Activated B cell treated with CpG ODN at 0.5 μM for 24 hours (primary cell): ENCODE measurements around the gene KCNN3. TPM values are rescaled to one million over a fixed set of nuclear protein-coding genes. Genes with fewer than 3 reads are reported as not detected.

Source experiments
- ATAC-seq: fragments of 200-7000 bp; cut with Tn5 transposase; one replicate; pipeline ENCODE4 v1.10.0; 2021; ENCODE audit warnings: low read depth, mild to moderate bottlenecking, moderate library complexity
- CTCF ChIA-PET: fragments of 350-600 bp; sonication (Branson Sonifier 250); formaldehyde crosslinking; loops from one replicate; lab custom pipeline; 2021; ENCODE audit warnings: antibody characterized with exemption; lab: Charles Lee
- POLR2A ChIA-PET: fragments of 350-600 bp; sonication (Branson Sonifier 250); formaldehyde crosslinking; loops from one replicate; lab custom pipeline; 2021; ENCODE audit warnings: antibody characterized with exemption; lab: Charles Lee
- DNase-seq: peaks from one replicate; pipeline ENCODE4 v3.0.0; 2022
- H3K27ac Mint-ChIP-seq: one replicate; pipeline ENCODE4 v1.8.0; 2020; ENCODE audit warnings: mixed read lengths
- H3K27me3 Mint-ChIP-seq: one replicate; pipeline ENCODE4 v1.8.0; 2021; ENCODE audit warnings: mixed read lengths
- H3K36me3 Mint-ChIP-seq: one replicate; pipeline ENCODE4 v1.8.0; 2021; ENCODE audit warnings: low read depth, mixed read lengths
- H3K4me1 Mint-ChIP-seq: one replicate; pipeline ENCODE4 v1.8.0; 2021; ENCODE audit warnings: mixed read lengths
- H3K4me3 Mint-ChIP-seq: one replicate; pipeline ENCODE4 v1.8.0; 2020; ENCODE audit warnings: mild to moderate bottlenecking, mixed read lengths
- H3K9me3 Mint-ChIP-seq: one replicate; pipeline ENCODE4 v1.8.0; 2020; ENCODE audit warnings: mixed read lengths
- intact Hi-C: fragments of 100-400 bp; cut with micrococcal nuclease; formaldehyde crosslinking; loops from one replicate; pipeline ENCODE4 v1.15.1; 2024
- total RNA-seq: library from RNA; stranded (reverse); gene quantifications from 2 replicates; pipeline ENCODE4 v1.2.3, GENCODE V29; 2022
- TF ChIP-seq, protein P1 (sequence below): fragments of 200-600 bp; IDR thresholded peaks from one replicate; pipeline ENCODE4 v1.8.0; 2022; ENCODE audit warnings: antibody characterized with exemption, mild to moderate bottlenecking

KCNN3 gene
- total RNA-seq, 1 donor from 2014 or later: 1.1 TPM

DNA sequence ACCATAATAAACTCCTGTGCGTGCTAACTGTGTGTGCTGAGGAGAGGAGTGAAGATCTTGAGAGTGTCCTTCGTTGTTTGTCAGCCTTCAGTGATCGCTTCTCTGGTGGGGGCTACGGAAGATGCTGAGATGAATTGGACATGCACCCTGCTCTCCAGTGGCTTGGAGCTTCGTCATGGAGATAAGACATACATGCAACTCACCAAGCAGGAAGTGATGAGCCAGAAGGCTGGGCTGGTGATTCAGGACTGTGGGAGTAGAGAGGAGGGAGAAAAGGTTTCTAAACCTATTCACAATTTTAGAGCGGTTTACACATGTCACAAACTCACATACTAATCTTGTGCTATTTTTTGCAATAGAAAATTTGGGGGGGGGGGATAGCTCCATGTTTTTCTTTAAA, 133.2 kb downstream of the KCNN3 start:
- TF ChIP-seq, protein P1, sequence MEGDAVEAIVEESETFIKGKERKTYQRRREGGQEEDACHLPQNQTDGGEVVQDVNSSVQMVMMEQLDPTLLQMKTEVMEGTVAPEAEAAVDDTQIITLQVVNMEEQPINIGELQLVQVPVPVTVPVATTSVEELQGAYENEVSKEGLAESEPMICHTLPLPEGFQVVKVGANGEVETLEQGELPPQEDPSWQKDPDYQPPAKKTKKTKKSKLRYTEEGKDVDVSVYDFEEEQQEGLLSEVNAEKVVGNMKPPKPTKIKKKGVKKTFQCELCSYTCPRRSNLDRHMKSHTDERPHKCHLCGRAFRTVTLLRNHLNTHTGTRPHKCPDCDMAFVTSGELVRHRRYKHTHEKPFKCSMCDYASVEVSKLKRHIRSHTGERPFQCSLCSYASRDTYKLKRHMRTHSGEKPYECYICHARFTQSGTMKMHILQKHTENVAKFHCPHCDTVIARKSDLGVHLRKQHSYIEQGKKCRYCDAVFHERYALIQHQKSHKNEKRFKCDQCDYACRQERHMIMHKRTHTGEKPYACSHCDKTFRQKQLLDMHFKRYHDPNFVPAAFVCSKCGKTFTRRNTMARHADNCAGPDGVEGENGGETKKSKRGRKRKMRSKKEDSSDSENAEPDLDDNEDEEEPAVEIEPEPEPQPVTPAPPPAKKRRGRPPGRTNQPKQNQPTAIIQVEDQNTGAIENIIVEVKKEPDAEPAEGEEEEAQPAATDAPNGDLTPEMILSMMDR: no peak
- CTCF ChIA-PET: no interaction called here
- Mint-ChIP-seq H3K4me1 (no peaks in the 10 kb centered on the region), H3K4me3 (no peak overlapping the region), H3K36me3 (no peaks in the 10 kb centered on the region), H3K27ac (no peak overlapping the region), H3K9me3 (peaks cover 2% of the 10 kb centered on the region), H3K27me3 (peaks cover 22% of the 10 kb centered on the region)
- intact Hi-C loops: no loop called here
- POLR2A ChIA-PET: interaction anchor here (0.7 kb wide), 1 partner anchor 39 kb away, joined by 10 read pairs; no protein-coding TSS in a partner anchor
- ATAC-seq: no peak
- DNase-seq: no peak

DNA sequence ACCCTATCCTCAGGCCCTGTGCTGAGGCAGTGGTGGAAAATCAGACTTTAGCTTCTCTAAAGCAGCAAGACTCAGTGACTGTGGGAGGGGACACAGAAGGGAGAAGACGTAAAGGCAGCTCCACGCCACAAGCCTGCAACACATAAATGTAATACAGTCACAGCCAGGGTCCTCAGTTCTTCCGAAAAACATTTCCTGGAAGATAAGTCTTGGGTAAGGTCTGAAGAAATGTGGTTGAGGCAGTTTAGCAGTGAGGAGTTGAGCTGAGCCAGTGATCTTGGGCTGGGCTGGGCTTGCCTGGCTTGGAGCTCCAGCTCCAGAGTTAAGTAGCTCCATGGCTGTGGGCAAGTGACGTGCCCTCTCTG, 134.3 kb downstream of the KCNN3 start:
- intact Hi-C loops: no loop called here
- ATAC-seq: no peak
- H3K36me3 Mint-ChIP-seq: no peaks in the 10 kb centered on the region
- H3K4me3 Mint-ChIP-seq: no peak overlapping the region
- CTCF ChIA-PET: no interaction called here
- POLR2A ChIA-PET: no interaction called here
- no peaks in the 10 kb centered on the region for H3K9me3 Mint-ChIP-seq
- TF ChIP-seq, protein P1: no peak
- H3K4me1 Mint-ChIP-seq: no peaks in the 10 kb centered on the region
- H3K27me3 Mint-ChIP-seq: peaks cover 21% of the 10 kb centered on the region
- H3K27ac Mint-ChIP-seq: no peak overlapping the region
- no peak for DNase-seq

GRCh38 chr1:154735061-154735803, 134.8 kb downstream of the KCNN3 start:
- H3K9me3 Mint-ChIP-seq: no peaks in the 10 kb centered on the region
- ChIA-PET CTCF (no interaction called here), POLR2A (no interaction called here)
- intact Hi-C loops: no loop called here
- no peak for DNase-seq
- TF ChIP-seq, protein P1: no peak
- peaks cover 22% of the 10 kb centered on the region for H3K27me3 Mint-ChIP-seq
- H3K4me3 Mint-ChIP-seq: no peak overlapping the region
- H3K36me3 Mint-ChIP-seq: no peaks in the 10 kb centered on the region
- H3K4me1 Mint-ChIP-seq: no peaks in the 10 kb centered on the region
- no peak overlapping the region for H3K27ac Mint-ChIP-seq
- no peak for ATAC-seq

DNA sequence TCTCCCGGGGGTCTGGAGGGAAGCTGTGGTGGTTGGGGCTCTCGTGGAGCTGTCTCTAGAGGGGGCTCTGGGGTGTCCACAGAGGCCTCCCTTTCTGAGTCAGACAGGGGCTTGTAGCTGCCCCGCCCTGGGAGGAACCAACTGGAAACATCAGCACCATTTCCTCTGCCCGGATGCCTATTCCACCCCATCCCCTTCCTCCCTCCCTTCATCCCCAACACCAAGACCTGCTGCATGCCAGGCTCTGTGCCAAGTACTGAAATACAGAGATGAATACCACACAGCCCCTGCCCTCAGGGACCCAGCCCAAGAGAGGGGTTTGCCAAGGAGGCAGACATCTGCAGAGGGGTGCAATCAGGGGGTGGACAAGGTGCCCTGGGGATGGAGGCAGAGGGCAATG, 136.5 kb downstream of the KCNN3 start:
- intact Hi-C loops: no loop called here
- Mint-ChIP-seq H3K27me3 (peaks cover 21% of the 10 kb centered on the region), H3K4me3 (no peak overlapping the region), H3K36me3 (no peaks in the 10 kb centered on the region), H3K27ac (no peak overlapping the region), H3K4me1 (no peaks in the 10 kb centered on the region), H3K9me3 (no peaks in the 10 kb centered on the region)
- no peak for DNase-seq
- CTCF ChIA-PET: no interaction called here
- ATAC-seq: no peak
- POLR2A ChIA-PET: no interaction called here
- TF ChIP-seq, protein P1: no peak

DNA sequence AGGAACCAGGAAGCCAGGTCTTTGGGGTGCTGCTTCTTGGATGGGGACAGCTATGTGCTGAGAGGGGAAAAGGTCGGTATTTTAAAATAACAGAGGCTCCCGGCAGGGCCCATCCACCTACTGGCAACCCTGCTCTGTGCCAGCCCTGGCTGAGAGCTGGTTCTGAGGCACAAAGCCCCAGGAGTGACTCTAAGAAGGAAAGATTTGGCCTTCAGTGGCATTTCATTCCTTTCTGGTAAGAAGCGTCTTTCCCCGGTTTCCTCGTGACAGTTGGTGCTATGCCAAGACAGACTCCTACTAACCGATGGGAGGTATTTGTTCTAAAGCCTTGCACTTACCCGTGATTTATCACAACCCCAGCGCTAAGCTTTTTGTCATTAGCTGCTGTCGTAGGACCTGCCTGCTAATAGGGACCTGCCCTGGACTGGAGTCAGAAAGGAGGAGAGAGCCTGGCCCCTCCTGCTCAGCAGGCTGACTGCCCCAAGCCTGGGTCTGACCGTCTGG, 139.0 kb downstream of the KCNN3 start:
- DNase-seq (no peak), ATAC-seq (no peak)
- CTCF ChIA-PET: no interaction called here
- intact Hi-C loops: no loop called here
- H3K4me3 Mint-ChIP-seq: no peak overlapping the region
- no peaks in the 10 kb centered on the region for H3K9me3 Mint-ChIP-seq
- POLR2A ChIA-PET: no interaction called here
- peaks cover 19% of the 10 kb centered on the region for H3K27me3 Mint-ChIP-seq
- TF ChIP-seq, protein P1: no peak
- no peaks in the 10 kb centered on the region for H3K36me3 Mint-ChIP-seq
- no peaks in the 10 kb centered on the region for H3K4me1 Mint-ChIP-seq
- no peak overlapping the region for H3K27ac Mint-ChIP-seq
